Right lobe of liver (tissue), 6 donors: ENCODE data around the gene WDFY4. TPM values are rescaled to one million over a fixed set of nuclear protein-coding genes. Genes with fewer than 3 reads are reported as not detected.

ENCODE experiments used
- ATAC-seq, 4 donors: fragments of 200-7000 bp; cut with Tn5 transposase; one replicate each; pipeline ENCODE4 v1.9.1; 2020; ENCODE audit warnings: mild to moderate bottlenecking in 4 of 4, moderate library complexity in 4 of 4
- DNase-seq, 3 donors: peaks; one replicate each; pipeline ENCODE4 v3.0.0-alpha.2; 2020
- H3K27ac ChIP-seq, 3 donors: fragments of 200-600 bp; one replicate each; pipeline ENCODE4 v1.8.0; 2022
- H3K27me3 ChIP-seq, 2 donors: fragments of 200-600 bp; one replicate each; pipeline ENCODE4 v1.8.0; 2022
- H3K36me3 ChIP-seq, 4 donors: fragments of 200-600 bp; sonication (generic) in 1 of 4; one replicate each; pipeline versions ENCODE4 v1.5.1 to v1.8.0; 2017 to 2022; ENCODE audit warnings: control low read depth in 1 of 4
- H3K4me1 ChIP-seq, 4 donors: fragments of 200-600 bp; sonication (generic) in 1 of 4; one replicate each; pipeline versions ENCODE4 v1.5.1 to v1.8.0; 2017 to 2022; ENCODE audit warnings: control low read depth in 1 of 4
- H3K4me3 ChIP-seq, 3 donors: fragments of 200-600 bp; one replicate each; pipeline ENCODE4 v1.8.0; 2022
- H3K9me3 ChIP-seq, 4 donors: fragments of 200-600 bp; sonication (generic) in 1 of 4; one replicate each; pipeline versions ENCODE4 v1.5.1 to v1.8.0; 2017 to 2022; ENCODE audit warnings: control low read depth in 1 of 4
- POLR2A ChIP-seq: fragments of 450-650 bp; IDR thresholded peaks from one replicate; pipeline ENCODE4 v1.6.1; 2017; ENCODE audit warnings: antibody characterized with exemption, mild to moderate bottlenecking
- WGBS: methylation state at CpG from one replicate; pipeline ENCODE4 v1.1.6; 2018; ENCODE audit warnings: low coverage, low lambda C conversion rate; ENCODE audit not compliant: insufficient coverage; ENCODE audit errors: missing lambda C conversion rate; 5-methylcytosine and 5-hydroxymethylcytosine counted together
- intact Hi-C, 2 donors: fragments of 100-400 bp; cut with DNase I; formaldehyde crosslinking; loops; one replicate each; pipeline versions ENCODE4 v1.11.2 to v1.14.1; 2022
- total RNA-seq, 6 experiments: library from RNA; depleted of rRNA in 2 of 6; stranded (reverse); fragments of >200 nt in 2 of 6; fragmentation: NEBNext Ultra II Directional in 3 of 6; extraction: Animal tissue kit (Norgen Biotek cat#: 25700) in 3 of 6; gene quantifications; one replicate each; pipeline versions ENCODE4 v1.1.0 to v1.2.4, GENCODE V29; 2016 to 2023
- TF ChIP-seq, protein P1 (sequence below), 4 donors: fragments of 200-600 bp in 3 of 4; fragments of 450-650 bp in 1 of 4; IDR thresholded peaks; one replicate each; pipeline versions ENCODE4 v1.5.1 to v1.8.0; 2016 to 2022; ENCODE audit warnings: antibody characterized with exemption in 4 of 4, mild to moderate bottlenecking in 2 of 4
- donor health status: DM: no; HTN: yes; CAD: no.
- donor health status: DM: no; HTN: no; CAD: no.
- donor health status: DM: no; HTN: no; CAD: no.
- donor health status: DM: no; HTN: yes; CAD: no.
- donor health status: DM: no; HTN: yes; CAD: no.

The WDFY4 gene
- total RNA-seq, 6 experiments from 2014 or later: 1.4 to 4.1 (median 1.9) TPM

DNA sequence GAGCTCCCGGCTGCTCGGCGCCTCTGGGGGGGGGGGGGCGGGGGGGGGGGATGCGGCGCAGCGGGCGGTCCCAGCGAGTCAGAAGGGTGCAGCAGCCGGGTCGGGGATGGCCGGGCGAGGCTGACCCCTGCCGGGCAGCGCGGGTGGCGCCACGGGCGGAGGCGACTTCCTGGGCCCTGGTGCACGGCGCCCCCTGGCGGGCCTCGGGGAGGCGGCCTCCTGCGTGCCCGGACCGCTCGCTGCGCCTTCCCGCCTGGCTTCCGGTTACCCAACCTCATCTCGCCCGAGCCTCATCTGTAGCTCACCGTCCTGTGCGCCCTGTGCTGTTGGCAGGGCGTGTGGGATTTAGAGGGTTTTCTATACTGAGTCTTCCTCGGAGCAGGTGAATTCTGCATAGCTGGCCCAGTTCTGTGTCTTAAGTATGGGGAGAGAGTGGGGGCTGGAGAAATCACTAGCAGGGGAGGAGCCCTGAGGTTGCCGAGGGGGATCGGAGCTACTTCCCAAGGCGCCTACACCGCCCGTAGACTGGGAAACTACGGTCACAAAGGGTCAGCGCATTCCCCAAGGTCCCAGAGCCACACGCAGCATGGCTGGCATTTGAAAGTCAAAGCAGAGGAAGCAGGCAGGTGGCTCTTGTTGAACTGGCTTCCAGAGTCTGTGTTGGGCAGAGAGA, 28.3 kb upstream of the WDFY4 start:
- H3K36me3 ChIP-seq: no peaks in the 10 kb centered on the region
- H3K27me3 ChIP-seq: no peaks in the 10 kb centered on the region
- peak overlapping the region; percentile 38 to 63 (median 42) for H3K4me3 ChIP-seq
- ATAC-seq (peak; percentile 82 to 96 (median 93)), DNase-seq (peak; percentile 93 to 95 (median 94))
- intact Hi-C loops: loop anchor here (10.0 kb wide), 1 partner anchor 102 kb away; no protein-coding TSS in a partner anchor
- no peaks in the 10 kb centered on the region for H3K9me3 ChIP-seq
- TF ChIP-seq, protein P1, sequence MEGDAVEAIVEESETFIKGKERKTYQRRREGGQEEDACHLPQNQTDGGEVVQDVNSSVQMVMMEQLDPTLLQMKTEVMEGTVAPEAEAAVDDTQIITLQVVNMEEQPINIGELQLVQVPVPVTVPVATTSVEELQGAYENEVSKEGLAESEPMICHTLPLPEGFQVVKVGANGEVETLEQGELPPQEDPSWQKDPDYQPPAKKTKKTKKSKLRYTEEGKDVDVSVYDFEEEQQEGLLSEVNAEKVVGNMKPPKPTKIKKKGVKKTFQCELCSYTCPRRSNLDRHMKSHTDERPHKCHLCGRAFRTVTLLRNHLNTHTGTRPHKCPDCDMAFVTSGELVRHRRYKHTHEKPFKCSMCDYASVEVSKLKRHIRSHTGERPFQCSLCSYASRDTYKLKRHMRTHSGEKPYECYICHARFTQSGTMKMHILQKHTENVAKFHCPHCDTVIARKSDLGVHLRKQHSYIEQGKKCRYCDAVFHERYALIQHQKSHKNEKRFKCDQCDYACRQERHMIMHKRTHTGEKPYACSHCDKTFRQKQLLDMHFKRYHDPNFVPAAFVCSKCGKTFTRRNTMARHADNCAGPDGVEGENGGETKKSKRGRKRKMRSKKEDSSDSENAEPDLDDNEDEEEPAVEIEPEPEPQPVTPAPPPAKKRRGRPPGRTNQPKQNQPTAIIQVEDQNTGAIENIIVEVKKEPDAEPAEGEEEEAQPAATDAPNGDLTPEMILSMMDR (IDR thresholded peaks at IDR 0.05): peak; percentile 84 to 99 (median 98)
- TF ChIP-seq POLR2A: no peak
- peak overlapping the region in 2 of 3 donors; percentile 66 to 82 for H3K27ac ChIP-seq
- peaks cover 0 to 13% (median 3%) of the 10 kb centered on the region in 4 donors for H3K4me1 ChIP-seq
- 5% methylated on average over 20 of the region's 46 CpGs for WGBS

DNA sequence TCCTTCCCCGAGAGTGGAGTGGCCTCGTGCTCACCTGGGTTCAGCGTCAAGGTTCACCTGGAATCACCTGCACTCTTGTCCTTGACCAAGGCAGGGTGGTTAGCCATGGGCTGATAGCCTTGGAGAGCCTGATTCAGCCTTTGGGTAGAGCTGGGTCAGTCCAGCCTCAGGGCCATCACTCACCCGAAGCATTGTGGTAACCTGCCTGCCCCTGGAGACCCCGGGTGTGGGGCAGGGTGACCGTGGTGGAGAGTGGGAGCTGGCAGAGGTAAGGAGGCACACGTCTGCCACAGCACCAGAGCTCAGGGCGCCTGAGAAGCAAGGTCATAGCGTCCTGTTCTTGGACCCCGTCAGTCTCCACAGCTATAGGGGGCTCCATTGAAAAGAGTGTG, 27.8 kb upstream of the WDFY4 start:
- 75% methylated on average over 6 of the region's 10 CpGs for WGBS

DNA sequence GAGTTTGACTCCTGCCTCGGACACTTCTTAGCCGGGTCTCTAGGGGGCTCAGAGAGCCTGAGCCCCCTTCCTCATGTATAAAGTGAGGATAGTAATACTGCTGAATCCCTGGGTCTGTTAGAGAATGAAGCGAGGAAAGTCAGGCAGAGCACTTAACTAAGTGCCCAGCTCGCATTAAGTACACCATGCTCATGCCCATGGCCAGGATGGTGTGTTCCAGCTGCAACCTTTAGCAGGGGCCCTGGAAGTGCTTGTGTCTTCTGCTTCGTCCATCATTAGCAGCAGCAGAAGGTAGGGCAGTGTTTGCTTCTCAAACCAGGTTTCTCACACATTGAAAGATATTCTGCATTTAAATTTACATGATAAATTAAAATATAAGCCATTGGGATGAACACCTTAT, 27.3 kb upstream of the WDFY4 start:
- no peak for TF ChIP-seq POLR2A
- TF ChIP-seq, protein P1 (IDR thresholded peaks at IDR 0.05): no peak
- WGBS: 10% methylated on average over 2 of the region's 5 CpGs

More for the DNA sequence above, 27.8 kb upstream of the WDFY4 start:
- no peaks in the 10 kb centered on the region for H3K9me3 ChIP-seq
- H3K36me3 ChIP-seq: no peaks in the 10 kb centered on the region
- ATAC-seq (no peak), DNase-seq (no peak)
- H3K27ac ChIP-seq: no peak overlapping the region
- peak overlapping the region in 2 of 3 donors; percentile 42 to 63 for H3K4me3 ChIP-seq
- no peaks in the 10 kb centered on the region for H3K27me3 ChIP-seq
- intact Hi-C loops: loop anchor here (10.0 kb wide), 1 partner anchor 102 kb away; no protein-coding TSS in a partner anchor
- TF ChIP-seq, protein P1 (IDR thresholded peaks at IDR 0.05): no peak
- TF ChIP-seq POLR2A: no peak
- peaks cover 0 to 13% (median 3%) of the 10 kb centered on the region in 4 donors for H3K4me1 ChIP-seq

DNA sequence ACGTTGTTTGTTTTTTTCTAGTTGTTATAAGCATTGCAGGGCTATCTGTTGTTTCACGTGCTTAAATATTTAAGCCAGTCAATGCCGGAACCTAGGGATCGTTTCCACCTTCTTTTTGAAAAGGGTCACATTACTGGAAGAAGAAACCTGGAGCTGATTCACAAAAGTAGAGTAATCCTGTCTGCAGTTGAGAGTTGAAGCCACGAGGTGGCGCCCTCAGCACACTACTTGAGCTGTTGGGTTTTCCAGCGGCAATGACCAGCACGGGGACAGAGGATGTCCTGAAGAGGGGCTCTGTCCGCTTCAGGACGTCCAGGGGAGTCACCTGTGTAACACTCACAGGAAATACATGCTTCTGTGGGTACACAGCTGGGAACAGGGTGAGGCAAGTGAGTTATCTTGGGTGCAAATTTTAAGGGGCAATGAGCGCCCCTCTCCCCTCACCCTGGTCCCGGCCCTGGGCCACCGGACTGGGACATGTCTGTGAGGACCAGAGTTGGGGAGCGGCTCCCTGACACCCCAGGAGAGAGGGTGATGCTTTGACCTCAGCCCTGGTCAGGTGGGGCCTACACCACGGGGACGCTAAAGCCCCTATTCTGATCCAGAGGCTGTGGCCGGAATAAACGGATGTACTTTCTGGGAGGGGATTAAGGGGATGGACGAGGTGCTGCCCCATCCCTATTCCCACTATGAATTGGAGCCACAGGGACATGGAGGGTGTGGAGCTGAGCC, 26.3 kb upstream of the WDFY4 start:
- Histone ChIP-seq H3K27me3 (no peaks in the 10 kb centered on the region), H3K4me1 (peaks cover 0 to 13% (median 3%) of the 10 kb centered on the region in 4 donors), H3K27ac (no peak overlapping the region), H3K4me3 (no peak overlapping the region), H3K9me3 (no peaks in the 10 kb centered on the region), H3K36me3 (no peaks in the 10 kb centered on the region)
- 0% methylated on average over 10 of the region's 19 CpGs for WGBS
- no peak for TF ChIP-seq POLR2A
- TF ChIP-seq, protein P1 (IDR thresholded peaks at IDR 0.05): peak; percentile 79 to 90 (median 88)
- ATAC-seq: peak; percentile 12 to 43 (median 30)
- DNase-seq: peak; percentile 70 to 80 (median 75)
- intact Hi-C loops: loop anchor here (10.0 kb wide), 1 partner anchor 104 kb away; no protein-coding TSS in a partner anchor

More for the DNA sequence above, 27.3 kb upstream of the WDFY4 start:
- Histone ChIP-seq H3K27me3 (no peaks in the 10 kb centered on the region), H3K36me3 (no peaks in the 10 kb centered on the region), H3K27ac (no peak overlapping the region), H3K4me3 (no peak overlapping the region), H3K9me3 (no peaks in the 10 kb centered on the region), H3K4me1 (peaks cover 0 to 13% (median 3%) of the 10 kb centered on the region in 4 donors)
- intact Hi-C loops: loop anchor here (10.0 kb wide), 1 partner anchor 103 kb away; no protein-coding TSS in a partner anchor
- DNase-seq (no peak), ATAC-seq (no peak)
